SJCRH30 (cell line): ENCODE measurements around the gene AZIN2. TPM values are rescaled to one million over a fixed set of nuclear protein-coding genes. Genes with fewer than 3 reads are reported as not detected.
"Not testable (repeated sequence)": the region's sequence is repeated elsewhere in the genome, so short reads cannot be mapped to it uniquely, and the experiment has no call there.

ENCODE experiments used
- DNase-seq, 2 experiments: peaks; one replicate each; pipeline ENCODE4 v3.0.0-alpha.2; 2015 to 2020
- H3K27ac ChIP-seq: fragments of 250-450 bp; sonication (Bioruptor Pico); 2 replicates; pipeline ENCODE4 v1.5.1; 2020; ENCODE audit warnings: mild to moderate bottlenecking, moderate library complexity
- H3K27me3 ChIP-seq: fragments of 250-450 bp; sonication (Bioruptor Pico); 2 replicates; pipeline ENCODE4 v1.5.1; 2020; ENCODE audit warnings: mild to moderate bottlenecking, moderate library complexity
- H3K36me3 ChIP-seq: fragments of 250-450 bp; sonication (Bioruptor Pico); 2 replicates; pipeline ENCODE4 v1.5.1; 2020; ENCODE audit warnings: mild to moderate bottlenecking, moderate library complexity
- H3K4me1 ChIP-seq: fragments of 250-450 bp; sonication (Bioruptor Pico); 2 replicates; pipeline ENCODE4 v1.5.1; 2020; ENCODE audit warnings: mild to moderate bottlenecking, moderate library complexity
- H3K4me3 ChIP-seq: fragments of 250-450 bp; sonication (Bioruptor Pico); 2 replicates; pipeline ENCODE4 v1.5.1; 2020; ENCODE audit warnings: mild to moderate bottlenecking, moderate library complexity
- H3K9me3 ChIP-seq: fragments of 250-450 bp; sonication (Bioruptor Pico); replicated peaks from 2 replicates; pipeline ENCODE4 v1.5.1; 2020; ENCODE audit warnings: mild to moderate bottlenecking, moderate library complexity
- total RNA-seq: library from RNA; depleted of rRNA; stranded (reverse); fragments of >200 nt; shearing (Covaris generic); gene quantifications from 2 replicates; pipeline ENCODE4 v1.2.3, GENCODE V29; 2014; rRNA removed

AZIN2 gene
- 8.4 and 8.8 TPM in 2 replicates for total RNA-seq

DNA sequence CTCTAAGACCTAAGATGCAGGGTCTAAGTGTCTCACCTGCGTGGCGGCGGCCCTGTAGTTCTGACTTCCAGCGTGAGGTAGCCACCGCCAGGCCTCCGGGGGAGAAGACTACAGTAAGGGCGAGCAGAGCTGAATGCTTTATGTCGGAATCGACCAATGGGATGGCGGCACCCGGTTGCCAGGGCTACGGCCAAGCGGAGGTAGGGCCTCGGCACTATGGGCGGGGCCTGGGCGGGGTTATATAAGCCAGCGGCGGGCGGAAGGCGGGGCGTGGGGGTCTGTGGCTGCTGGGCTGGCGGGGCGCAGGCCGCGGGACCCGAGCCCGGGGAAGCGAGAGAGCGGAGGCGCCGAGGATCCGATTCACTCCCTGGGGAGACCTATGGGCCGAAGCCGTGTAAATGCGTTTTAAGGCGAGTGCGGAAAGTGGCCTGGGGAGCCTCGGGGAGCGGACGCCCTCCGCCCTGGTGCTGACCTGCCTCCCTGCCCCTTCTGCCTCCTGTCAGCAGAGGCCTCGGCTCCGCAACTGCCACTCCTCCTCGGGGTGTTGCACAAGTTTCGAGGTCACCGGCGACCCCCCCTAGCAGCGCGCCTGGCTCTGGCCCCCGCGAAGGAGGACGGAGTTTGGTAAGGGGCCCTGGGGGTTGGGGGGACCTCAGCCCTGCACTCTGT lies at the start of gene AZIN2:
TSS of gene AZIN2 (plus strand) at position 269 of the 669 bp plus-strand sequence. CDS start 1,097 bp downstream, outside the sequence.
- no peaks in the 10 kb centered on the region for H3K27me3 ChIP-seq
- H3K9me3 ChIP-seq: no peaks in the 10 kb centered on the region
- peak; percentile 98 for DNase-seq
- H3K36me3 ChIP-seq: no peaks in the 10 kb centered on the region
- no peak within 1 kb of the TSS for H3K27ac ChIP-seq
- H3K4me3 ChIP-seq: peak within 1 kb of the TSS; percentile 65
- no peaks in the 10 kb centered on the region for H3K4me1 ChIP-seq

DNA sequence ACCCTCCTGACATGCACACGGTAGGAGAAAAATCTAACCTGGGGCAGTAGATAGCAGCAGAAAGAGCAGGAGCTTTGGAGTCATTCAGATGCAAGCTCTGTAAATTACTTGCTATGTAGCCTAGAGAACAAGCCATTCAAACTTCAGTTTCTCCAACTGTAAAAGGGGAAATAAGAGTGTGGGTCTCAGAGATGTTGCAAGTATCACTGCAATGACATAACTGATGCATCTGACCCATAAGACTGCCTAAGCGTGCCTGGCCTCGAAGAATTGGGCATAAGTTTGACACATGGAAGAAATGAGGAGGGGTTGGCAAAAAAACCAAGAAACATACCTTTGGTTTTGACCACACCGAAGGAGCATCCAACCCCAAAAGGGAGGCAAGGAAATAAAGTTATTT lies 49.4 kb upstream of the AZIN2 start:
- DNase-seq: no peak
- H3K9me3 ChIP-seq: no peaks in the 10 kb centered on the region
- H3K27me3 ChIP-seq: no peaks in the 10 kb centered on the region
- peaks cover 52% of the 10 kb centered on the region for H3K36me3 ChIP-seq
- H3K4me1 ChIP-seq: 0 out of 2 replicates have a peak, but pooled peaks cover 5% of the 10 kb centered on the region
- H3K27ac ChIP-seq: no peak overlapping the region
- H3K4me3 ChIP-seq: no peak overlapping the region

DNA sequence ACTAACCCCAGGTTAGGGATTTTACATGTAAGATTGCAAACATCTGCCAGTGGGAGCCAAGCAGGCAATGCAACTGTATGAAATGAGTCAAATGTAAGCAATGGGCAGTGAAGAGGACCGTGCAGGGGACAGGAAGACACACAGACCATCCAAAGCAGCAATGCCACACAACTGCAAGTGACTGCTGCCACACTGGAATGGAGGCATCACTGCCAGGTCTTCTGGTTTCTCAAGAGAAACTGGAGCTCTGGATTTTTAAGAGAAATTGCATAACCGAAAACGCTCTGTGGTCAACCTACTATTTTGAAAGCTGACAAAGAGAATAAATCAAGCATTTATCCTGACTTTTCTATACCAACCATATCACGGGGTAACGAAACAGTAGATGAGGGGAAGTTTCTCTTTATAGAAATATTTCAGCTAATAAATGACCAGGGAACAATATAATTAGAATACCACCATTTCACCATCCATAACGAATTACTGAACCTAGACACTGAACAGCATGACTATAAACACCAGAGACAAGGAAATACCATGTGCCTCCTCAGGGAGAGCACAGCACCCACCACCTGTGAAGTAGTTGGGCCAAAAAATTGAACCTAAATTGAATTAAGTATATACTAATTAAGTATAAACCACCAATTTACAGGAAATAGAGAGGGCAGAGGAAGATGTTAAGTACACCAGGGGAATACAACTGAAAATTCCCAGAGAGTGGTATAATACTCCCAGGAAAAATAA lies 48.7 kb upstream of the AZIN2 start:
- DNase-seq: no peak
- Histone ChIP-seq H3K4me1 (0 out of 2 replicates have a peak, but pooled peaks cover 7% of the 10 kb centered on the region), H3K27me3 (no peaks in the 10 kb centered on the region), H3K27ac (no peak overlapping the region), H3K4me3 (no peak overlapping the region), H3K36me3 (peaks cover 47% of the 10 kb centered on the region), H3K9me3 (no peaks in the 10 kb centered on the region)

DNA sequence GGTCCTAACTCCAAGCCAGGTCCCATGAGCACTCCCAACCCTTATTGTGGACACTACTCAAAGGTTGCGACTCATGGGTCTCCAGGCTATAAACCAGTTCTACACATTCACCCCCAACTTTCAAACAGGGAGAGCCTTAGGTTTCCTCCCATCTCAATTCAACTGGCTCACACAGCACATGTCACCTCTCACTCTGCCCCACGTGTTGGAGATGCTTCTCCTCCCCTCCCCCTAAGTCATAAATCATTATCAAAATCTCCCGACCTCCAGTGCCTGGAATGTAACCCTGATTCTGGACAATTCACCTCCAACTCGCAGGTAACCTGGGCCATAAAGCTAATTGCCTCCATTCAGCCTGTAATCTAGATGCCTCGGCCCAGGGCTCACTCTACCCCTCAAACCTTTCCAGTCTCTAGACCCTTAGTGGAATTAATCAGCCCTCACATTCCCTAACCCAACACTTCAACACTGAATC lies 44.9 kb upstream of the AZIN2 start:
- Histone ChIP-seq H3K27ac (peak overlapping the region; percentile 56), H3K27me3 (no peaks in the 10 kb centered on the region), H3K4me1 (0 out of 2 replicates have a peak, but pooled peaks cover 15% of the 10 kb centered on the region), H3K36me3 (peaks cover 22% of the 10 kb centered on the region), H3K9me3 (no peaks in the 10 kb centered on the region), H3K4me3 (peak overlapping the region; percentile 84)
- peak in 1 of 2 experiments; percentile 48 for DNase-seq

DNA sequence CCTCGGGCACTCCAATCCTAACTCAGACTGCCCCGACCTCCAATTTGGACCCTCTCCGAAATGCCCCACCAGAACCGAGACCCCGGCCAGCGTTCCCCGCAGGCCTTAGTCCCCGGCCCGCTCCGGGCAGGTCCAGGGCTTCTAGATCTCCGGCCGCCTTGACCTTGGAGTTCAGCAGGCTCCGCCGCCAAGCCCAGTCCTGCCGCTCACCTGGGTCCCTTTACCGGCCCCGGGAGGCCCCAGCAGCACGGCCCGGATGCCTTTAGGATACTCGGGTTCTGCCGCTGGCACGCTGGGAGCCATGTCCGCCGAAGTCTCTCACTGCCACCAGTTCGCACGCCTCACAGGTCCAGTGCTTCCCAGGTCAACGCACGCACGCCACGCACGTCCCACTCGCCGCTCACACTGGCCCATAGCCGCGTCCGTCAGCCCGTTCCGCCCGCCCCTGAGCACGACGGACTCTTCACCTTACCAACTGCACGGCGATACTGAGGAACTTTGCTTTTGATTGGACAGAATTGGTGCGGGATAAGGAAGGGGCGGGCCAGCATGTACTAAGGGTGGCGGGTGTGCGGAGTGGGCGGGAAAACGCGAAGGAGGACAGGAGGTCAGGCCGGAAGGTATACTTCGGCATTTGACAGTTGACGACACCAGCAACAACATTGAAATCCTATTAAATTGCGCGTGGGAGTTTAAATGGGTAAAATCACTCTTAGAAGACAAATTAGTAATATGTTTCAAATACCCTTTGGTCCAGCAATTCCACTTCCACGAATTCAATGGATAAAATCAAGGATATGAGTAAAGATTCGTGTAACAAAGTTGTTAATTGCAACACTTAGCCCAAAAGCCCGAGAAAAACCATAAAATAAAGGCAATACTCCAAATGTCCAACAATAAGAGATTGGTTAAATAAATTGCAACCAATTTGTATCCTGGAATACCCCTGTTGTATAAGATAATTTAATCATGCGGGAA lies 44.1 kb upstream of the AZIN2 start, which contains the start of gene AK2:
TSS of gene AK2 (minus strand) at position 358 of the 978 bp plus-strand sequence. CDS start at position 303, 55 bp downstream.
- peak within 1 kb of the TSS; percentile 84 for H3K4me3 ChIP-seq
- no peaks in the 10 kb centered on the region for H3K27me3 ChIP-seq
- H3K9me3 ChIP-seq: no peaks in the 10 kb centered on the region
- peak within 1 kb of the TSS; percentile 56 for H3K27ac ChIP-seq
- H3K36me3 ChIP-seq: peaks cover 15% of the 10 kb centered on the region
- H3K4me1 ChIP-seq: 0 out of 2 replicates have a peak, but pooled peaks cover 15% of the 10 kb centered on the region
- DNase-seq: peak; percentile 98 to 99

DNA sequence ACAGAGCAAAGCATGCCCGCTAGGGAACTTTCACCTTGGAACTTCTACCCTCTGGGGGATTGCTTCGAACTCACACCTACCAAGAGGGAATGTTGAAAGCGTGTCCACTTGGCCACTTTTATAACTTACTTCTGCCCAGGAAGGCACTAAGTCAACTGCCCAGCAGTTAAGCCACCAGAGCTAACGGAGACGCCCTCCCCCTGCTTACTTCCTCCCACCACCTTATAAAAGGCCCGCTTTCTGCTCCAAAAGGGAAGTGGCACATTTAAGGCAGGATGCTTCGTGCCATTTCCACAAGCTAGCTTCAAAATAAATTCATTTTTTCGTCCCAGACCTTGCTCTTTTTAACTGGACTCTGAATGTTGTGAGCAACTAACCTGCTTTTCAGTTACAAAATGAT lies 41.1 kb upstream of the AZIN2 start:
- H3K27ac ChIP-seq: no peak overlapping the region
- DNase-seq: no peak
- peaks cover 33% of the 10 kb centered on the region for H3K4me1 ChIP-seq
- H3K4me3 ChIP-seq: no peak overlapping the region
- H3K36me3 ChIP-seq: peaks cover 2% of the 10 kb centered on the region; the same call in 1 of the 2 replicates
- H3K9me3 ChIP-seq: no peaks in the 10 kb centered on the region
- H3K27me3 ChIP-seq: no peaks in the 10 kb centered on the region

DNA sequence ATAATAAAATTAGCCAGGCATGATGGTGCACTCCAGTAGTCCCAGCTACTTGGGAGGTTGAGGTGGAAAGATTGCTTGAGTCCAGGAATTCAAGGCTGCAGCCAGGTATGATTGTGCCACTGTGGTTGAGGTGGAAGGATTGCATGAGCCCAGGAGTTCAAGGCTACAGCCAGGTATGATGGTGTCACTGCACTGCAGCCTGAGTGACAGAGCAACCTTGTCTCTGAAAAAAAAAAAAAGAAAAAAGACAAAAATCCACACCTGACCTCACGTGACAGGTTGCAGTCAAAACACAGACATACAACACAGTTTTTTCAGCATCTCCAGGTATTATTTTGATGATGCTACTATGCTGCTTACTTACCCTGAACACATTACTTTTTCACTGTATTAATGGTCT lies 39.9 kb upstream of the AZIN2 start:
- no peak overlapping the region for H3K27ac ChIP-seq
- no peaks in the 10 kb centered on the region for H3K36me3 ChIP-seq
- H3K4me1 ChIP-seq: peaks cover 36% of the 10 kb centered on the region
- no peak overlapping the region for H3K4me3 ChIP-seq
- H3K9me3 ChIP-seq: no peaks in the 10 kb centered on the region
- no peaks in the 10 kb centered on the region for H3K27me3 ChIP-seq
- DNase-seq: no peak

DNA sequence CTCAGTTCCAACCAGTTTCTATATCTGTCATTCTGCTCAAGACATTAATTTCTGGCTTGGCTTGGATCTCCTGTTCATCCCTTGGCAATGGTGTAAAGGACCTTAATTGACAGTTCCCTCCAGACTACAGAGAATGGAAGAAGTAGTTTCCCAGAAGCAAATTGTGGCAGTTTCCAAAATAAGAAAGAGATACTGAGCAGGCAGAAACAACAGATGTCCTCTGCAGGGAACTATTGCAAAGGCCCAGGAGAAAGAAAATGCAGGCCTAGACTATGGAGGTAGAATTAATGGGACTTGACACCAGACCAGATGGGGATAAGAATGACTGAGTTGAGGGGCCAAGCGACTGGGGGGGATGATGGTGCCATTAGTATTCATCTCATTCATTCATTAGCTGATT lies 38.1 kb upstream of the AZIN2 start:
- H3K4me3 ChIP-seq: no peak overlapping the region
- H3K36me3 ChIP-seq: no peaks in the 10 kb centered on the region
- peaks cover 34% of the 10 kb centered on the region for H3K4me1 ChIP-seq
- no peak overlapping the region; the same call in 1 of the 2 replicates for H3K27ac ChIP-seq
- H3K9me3 ChIP-seq: no peaks in the 10 kb centered on the region
- H3K27me3 ChIP-seq: no peaks in the 10 kb centered on the region
- DNase-seq: no peak

DNA sequence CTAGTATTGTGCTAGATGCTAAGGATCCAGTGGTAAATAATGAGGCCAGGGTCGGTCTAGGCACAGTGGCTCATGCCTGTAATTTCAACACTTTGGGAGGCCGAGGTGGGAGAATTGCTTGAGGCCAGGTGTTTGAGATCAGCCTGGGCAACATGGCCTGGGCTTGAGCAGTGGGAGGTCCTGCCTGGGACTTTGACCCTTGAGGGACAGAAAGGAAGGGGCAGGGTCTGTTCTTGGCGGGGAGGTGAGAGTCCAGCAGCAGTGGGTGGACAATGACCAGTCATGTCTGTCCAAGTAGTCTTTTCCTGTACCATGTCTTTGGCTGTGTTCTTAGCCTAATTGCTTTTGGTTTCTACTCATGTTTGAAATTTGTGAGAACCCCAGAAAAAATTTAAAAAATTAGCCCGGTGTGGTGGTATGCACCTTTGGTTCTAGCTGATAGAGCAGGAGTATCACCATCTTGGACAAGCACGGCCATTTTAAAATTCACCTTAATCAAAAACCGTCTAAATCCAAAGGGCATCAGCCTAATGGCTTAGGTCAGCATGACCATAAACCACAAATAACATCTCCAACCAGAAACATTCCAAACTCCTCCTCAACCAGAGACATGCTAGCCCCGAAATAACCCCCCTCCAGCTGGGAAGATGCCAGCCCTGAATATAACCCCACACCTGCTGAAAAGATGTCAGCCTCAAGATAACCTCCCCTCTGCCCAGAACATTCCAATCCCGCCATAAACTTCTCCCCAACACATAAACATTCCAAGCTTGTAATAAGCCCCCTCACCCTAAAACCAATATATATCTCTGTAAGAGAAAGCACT lies 37.5 kb upstream of the AZIN2 start:
- H3K27me3 ChIP-seq: no peaks in the 10 kb centered on the region
- peak overlapping the region; percentile 20 for H3K27ac ChIP-seq
- H3K36me3 ChIP-seq: no peaks in the 10 kb centered on the region
- H3K4me3 ChIP-seq: no peak overlapping the region
- peaks cover 34% of the 10 kb centered on the region for H3K4me1 ChIP-seq
- DNase-seq: peak; percentile 69 to 75
- no peaks in the 10 kb centered on the region for H3K9me3 ChIP-seq

DNA sequence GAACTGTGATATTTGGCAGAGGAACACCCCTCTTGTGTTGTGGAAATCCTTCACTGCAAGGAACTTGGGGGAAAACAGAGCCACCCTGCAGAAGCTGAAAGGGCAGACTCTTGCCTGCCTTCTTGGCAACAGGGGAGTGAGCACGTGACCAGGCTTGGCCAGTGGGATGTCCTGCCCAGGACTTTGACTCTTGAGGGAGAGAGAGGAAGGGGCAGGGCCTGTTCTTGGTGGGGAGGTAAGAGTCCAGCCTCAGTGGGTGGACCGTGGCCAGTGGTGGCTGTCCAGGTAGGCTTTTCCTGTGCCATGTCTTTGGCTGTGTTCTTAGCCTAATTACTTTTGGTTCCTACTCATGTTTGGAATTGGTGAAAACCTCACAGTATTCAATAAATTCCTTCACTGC lies 35.7 kb upstream of the AZIN2 start:
- no peak overlapping the region for H3K4me3 ChIP-seq
- H3K36me3 ChIP-seq: no peaks in the 10 kb centered on the region
- H3K4me1 ChIP-seq: peaks cover 26% of the 10 kb centered on the region
- no peak overlapping the region for H3K27ac ChIP-seq
- H3K9me3 ChIP-seq: no peaks in the 10 kb centered on the region
- H3K27me3 ChIP-seq: no peaks in the 10 kb centered on the region
- DNase-seq: peak in 1 of 2 experiments; percentile 48

DNA sequence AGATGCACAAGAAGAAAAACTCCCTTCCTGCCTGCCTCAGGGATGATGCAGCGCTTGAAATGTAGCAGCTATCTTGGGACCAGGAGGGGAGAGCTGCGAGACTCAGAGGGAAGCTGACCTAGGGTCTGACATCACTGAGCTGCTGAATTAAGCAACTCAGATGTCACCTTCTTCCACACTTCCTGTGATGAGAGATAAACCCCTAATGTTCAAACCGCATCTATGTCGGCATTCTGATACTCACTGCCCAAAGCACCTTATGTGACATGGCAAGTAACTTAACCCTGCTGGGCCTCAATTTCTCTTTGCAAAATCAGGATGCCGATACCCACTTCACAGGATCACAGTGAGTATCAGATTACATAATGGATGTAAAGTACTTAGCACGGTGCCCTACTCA lies 35.1 kb upstream of the AZIN2 start:
- Histone ChIP-seq H3K4me3 (no peak overlapping the region), H3K36me3 (no peaks in the 10 kb centered on the region), H3K27me3 (no peaks in the 10 kb centered on the region), H3K4me1 (peaks cover 29% of the 10 kb centered on the region), H3K27ac (no peak overlapping the region), H3K9me3 (no peaks in the 10 kb centered on the region)
- peak in 1 of 2 experiments; percentile 28 for DNase-seq

DNA sequence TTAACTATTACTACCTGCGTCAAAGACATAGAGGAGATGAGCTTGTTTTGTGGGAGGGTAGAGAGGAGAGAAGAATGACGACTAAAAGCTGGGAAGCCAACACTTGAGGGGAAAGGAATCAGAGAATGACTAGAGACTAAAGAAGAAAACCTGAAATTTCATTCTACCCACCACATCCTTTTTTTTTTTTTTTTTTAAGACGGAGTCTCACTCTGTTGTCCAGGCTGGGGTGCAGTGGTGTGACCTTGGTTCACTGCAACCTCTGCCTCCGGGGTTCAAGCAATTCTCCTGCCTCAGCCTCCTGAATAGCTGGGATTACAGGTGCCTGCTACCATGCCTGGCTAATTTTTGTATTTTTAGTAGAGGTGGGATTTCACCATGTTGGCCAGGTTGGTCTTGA lies 34.7 kb upstream of the AZIN2 start:
- not testable (repeated sequence) for H3K27me3 ChIP-seq, H3K9me3 ChIP-seq, H3K27ac ChIP-seq, DNase-seq, H3K4me3 ChIP-seq, H3K36me3 ChIP-seq
- peaks cover 29% of the 10 kb centered on the region for H3K4me1 ChIP-seq

DNA sequence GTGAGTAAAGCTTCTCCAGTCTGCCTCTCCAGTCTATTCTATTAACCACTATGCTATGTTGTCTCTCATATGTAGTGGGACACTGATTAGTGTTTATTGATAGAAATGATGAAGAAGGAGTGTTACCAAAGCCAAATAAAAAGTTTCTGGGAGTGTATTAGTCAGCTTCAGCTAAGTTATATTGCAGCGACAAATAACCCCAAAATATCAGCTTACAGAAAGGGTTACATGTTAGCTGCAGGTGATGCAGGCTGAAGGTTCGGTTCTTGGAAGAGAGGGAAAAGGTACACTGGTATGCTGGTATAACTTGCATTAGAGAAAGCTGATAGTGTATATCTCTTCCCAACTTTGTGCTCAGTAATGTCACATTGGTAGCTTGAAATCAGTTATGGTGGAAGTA lies 33.7 kb upstream of the AZIN2 start:
- Histone ChIP-seq H3K9me3 (no peaks in the 10 kb centered on the region), H3K27ac (no peak overlapping the region), H3K36me3 (no peaks in the 10 kb centered on the region), H3K27me3 (no peaks in the 10 kb centered on the region), H3K4me3 (no peak overlapping the region), H3K4me1 (peaks cover 29% of the 10 kb centered on the region)
- no peak for DNase-seq
